ENCODE data around the gene LRRC2.
"Not testable (repeated sequence)": the region's sequence is repeated elsewhere in the genome, so short reads cannot be mapped to it uniquely, and the experiment has no call there.

The LRRC2 gene

GRCh38 chr3:46495901-46496456 lies 70.1 kb downstream of the LRRC2 start:
- no peaks in the 10 kb centered on the region for H3K36me3 Mint-ChIP-seq (ENCODE audit: low read depth)
- H3K27ac Mint-ChIP-seq: no peak overlapping the region
- H3K4me3 Mint-ChIP-seq: no peak overlapping the region
- peaks cover 7% of the 10 kb centered on the region for H3K27me3 Mint-ChIP-seq (ENCODE audit: low read depth)
- H3K4me1 Mint-ChIP-seq (ENCODE audit: low read depth): peaks cover 7% of the 10 kb centered on the region
- H3K9me3 Mint-ChIP-seq: no peaks in the 10 kb centered on the region

GRCh38 chr3:46494491-46494890 lies 71.6 kb downstream of the LRRC2 start:
- H3K4me3 Mint-ChIP-seq; H3K27ac Mint-ChIP-seq; H3K36me3 Mint-ChIP-seq (ENCODE audit: low read depth); H3K4me1 Mint-ChIP-seq (ENCODE audit: low read depth); H3K9me3 Mint-ChIP-seq: not testable (repeated sequence)
- peaks cover 10% of the 10 kb centered on the region for H3K27me3 Mint-ChIP-seq (ENCODE audit: low read depth)

- H3K36me3 Mint-ChIP-seq (ENCODE audit: low read depth): no peaks in the 10 kb centered on the region
- H3K27me3 Mint-ChIP-seq (ENCODE audit: low read depth): peaks cover 9% of the 10 kb centered on the region
- no peak overlapping the region for H3K4me3 Mint-ChIP-seq
- H3K27ac Mint-ChIP-seq: no peak overlapping the region
- H3K9me3 Mint-ChIP-seq: no peaks in the 10 kb centered on the region
- H3K4me1 Mint-ChIP-seq (ENCODE audit: low read depth): peaks cover 19% of the 10 kb centered on the region
Measured at GRCh38 chr3:46492890-46493547, 73.1 kb downstream of the LRRC2 start.

GRCh38 chr3:46491089-46492070 lies 74.7 kb downstream of the LRRC2 start:
- H3K27me3 Mint-ChIP-seq (ENCODE audit: low read depth): peaks cover 23% of the 10 kb centered on the region
- H3K9me3 Mint-ChIP-seq: no peaks in the 10 kb centered on the region
- H3K4me1 Mint-ChIP-seq (ENCODE audit: low read depth): peaks cover 15% of the 10 kb centered on the region
- H3K27ac Mint-ChIP-seq: no peak overlapping the region
- H3K36me3 Mint-ChIP-seq (ENCODE audit: low read depth): no peaks in the 10 kb centered on the region
- no peak overlapping the region for H3K4me3 Mint-ChIP-seq

- peaks cover 14% of the 10 kb centered on the region for H3K4me1 Mint-ChIP-seq (ENCODE audit: low read depth)
- H3K4me3 Mint-ChIP-seq: no peak overlapping the region
- no peak overlapping the region for H3K27ac Mint-ChIP-seq
- peaks cover 28% of the 10 kb centered on the region for H3K27me3 Mint-ChIP-seq (ENCODE audit: low read depth)
- H3K36me3 Mint-ChIP-seq (ENCODE audit: low read depth): no peaks in the 10 kb centered on the region
- H3K9me3 Mint-ChIP-seq: no peaks in the 10 kb centered on the region
Measured at GRCh38 chr3:46490338-46491084, 75.6 kb downstream of the LRRC2 start.

GRCh38 chr3:46489875-46490274 lies 76.2 kb downstream of the LRRC2 start:
- H3K36me3 Mint-ChIP-seq (ENCODE audit: low read depth): no peaks in the 10 kb centered on the region
- H3K27me3 Mint-ChIP-seq (ENCODE audit: low read depth): peaks cover 28% of the 10 kb centered on the region
- no peak overlapping the region for H3K27ac Mint-ChIP-seq
- H3K4me1 Mint-ChIP-seq (ENCODE audit: low read depth): peaks cover 14% of the 10 kb centered on the region
- no peak overlapping the region for H3K4me3 Mint-ChIP-seq
- H3K9me3 Mint-ChIP-seq: no peaks in the 10 kb centered on the region

- Mint-ChIP-seq H3K4me1 (ENCODE audit: low read depth) (peaks cover 14% of the 10 kb centered on the region), H3K27ac (no peak overlapping the region), H3K4me3 (no peak overlapping the region), H3K9me3 (no peaks in the 10 kb centered on the region), H3K27me3 (ENCODE audit: low read depth) (peaks cover 28% of the 10 kb centered on the region), H3K36me3 (ENCODE audit: low read depth) (no peaks in the 10 kb centered on the region)
Measured at GRCh38 chr3:46489381-46489780, 76.7 kb downstream of the LRRC2 start.

- Mint-ChIP-seq H3K9me3 (no peaks in the 10 kb centered on the region), H3K4me1 (ENCODE audit: low read depth) (peaks cover 14% of the 10 kb centered on the region), H3K27ac (no peak overlapping the region), H3K4me3 (no peak overlapping the region), H3K36me3 (ENCODE audit: low read depth) (no peaks in the 10 kb centered on the region), H3K27me3 (ENCODE audit: low read depth) (peaks cover 28% of the 10 kb centered on the region)
Measured at GRCh38 chr3:46488735-46489361, 77.3 kb downstream of the LRRC2 start.

- Mint-ChIP-seq H3K27me3 (ENCODE audit: low read depth) (peaks cover 41% of the 10 kb centered on the region), H3K27ac (no peak overlapping the region), H3K9me3 (no peaks in the 10 kb centered on the region), H3K36me3 (ENCODE audit: low read depth) (no peaks in the 10 kb centered on the region), H3K4me3 (no peak overlapping the region), H3K4me1 (ENCODE audit: low read depth) (peaks cover 12% of the 10 kb centered on the region)
Measured at GRCh38 chr3:46485779-46486175, 80.3 kb downstream of the LRRC2 start.

- no peak overlapping the region for H3K27ac Mint-ChIP-seq
- no peaks in the 10 kb centered on the region for H3K9me3 Mint-ChIP-seq
- H3K4me1 Mint-ChIP-seq (ENCODE audit: low read depth): peaks cover 12% of the 10 kb centered on the region
- H3K4me3 Mint-ChIP-seq: no peak overlapping the region
- peaks cover 47% of the 10 kb centered on the region for H3K27me3 Mint-ChIP-seq (ENCODE audit: low read depth)
- no peaks in the 10 kb centered on the region for H3K36me3 Mint-ChIP-seq (ENCODE audit: low read depth)
Measured at GRCh38 chr3:46484911-46485778, 81.0 kb downstream of the LRRC2 start.

GRCh38 chr3:46484388-46484787 lies 81.7 kb downstream of the LRRC2 start:
- Mint-ChIP-seq H3K4me3 (no peak overlapping the region), H3K9me3 (no peaks in the 10 kb centered on the region), H3K27ac (no peak overlapping the region), H3K36me3 (ENCODE audit: low read depth) (no peaks in the 10 kb centered on the region), H3K4me1 (ENCODE audit: low read depth) (peaks cover 10% of the 10 kb centered on the region), H3K27me3 (ENCODE audit: low read depth) (peaks cover 48% of the 10 kb centered on the region)

GRCh38 chr3:46483825-46484224 lies 82.3 kb downstream of the LRRC2 start:
- Mint-ChIP-seq H3K9me3 (no peaks in the 10 kb centered on the region), H3K4me3 (no peak overlapping the region), H3K27me3 (ENCODE audit: low read depth) (peaks cover 53% of the 10 kb centered on the region), H3K4me1 (ENCODE audit: low read depth) (peaks cover 4% of the 10 kb centered on the region), H3K27ac (no peak overlapping the region), H3K36me3 (ENCODE audit: low read depth) (no peaks in the 10 kb centered on the region)

- Mint-ChIP-seq H3K27ac (no peak overlapping the region), H3K4me3 (no peak overlapping the region), H3K27me3 (ENCODE audit: low read depth) (peaks cover 60% of the 10 kb centered on the region), H3K4me1 (ENCODE audit: low read depth) (no peaks in the 10 kb centered on the region), H3K9me3 (no peaks in the 10 kb centered on the region), H3K36me3 (ENCODE audit: low read depth) (no peaks in the 10 kb centered on the region)
Measured at GRCh38 chr3:46482632-46483350, 83.3 kb downstream of the LRRC2 start.

Data from T-helper 1 cell treated with Interleukin-12 subunit alpha and Interleukin-12 subunit beta and Interleukin-4 antibody, amounts not matched to agents 30 μg/mL and 1 μg/mL, for 36 hours (primary cell).